Hepatic stellate cell (primary cell): ENCODE results near the gene ELMO1.

Experiments
- DNase-seq: peaks from one replicate; pipeline ENCODE4 v3.0.0; 2011; ENCODE audit warnings: low spot score

The ELMO1 gene

DNA sequence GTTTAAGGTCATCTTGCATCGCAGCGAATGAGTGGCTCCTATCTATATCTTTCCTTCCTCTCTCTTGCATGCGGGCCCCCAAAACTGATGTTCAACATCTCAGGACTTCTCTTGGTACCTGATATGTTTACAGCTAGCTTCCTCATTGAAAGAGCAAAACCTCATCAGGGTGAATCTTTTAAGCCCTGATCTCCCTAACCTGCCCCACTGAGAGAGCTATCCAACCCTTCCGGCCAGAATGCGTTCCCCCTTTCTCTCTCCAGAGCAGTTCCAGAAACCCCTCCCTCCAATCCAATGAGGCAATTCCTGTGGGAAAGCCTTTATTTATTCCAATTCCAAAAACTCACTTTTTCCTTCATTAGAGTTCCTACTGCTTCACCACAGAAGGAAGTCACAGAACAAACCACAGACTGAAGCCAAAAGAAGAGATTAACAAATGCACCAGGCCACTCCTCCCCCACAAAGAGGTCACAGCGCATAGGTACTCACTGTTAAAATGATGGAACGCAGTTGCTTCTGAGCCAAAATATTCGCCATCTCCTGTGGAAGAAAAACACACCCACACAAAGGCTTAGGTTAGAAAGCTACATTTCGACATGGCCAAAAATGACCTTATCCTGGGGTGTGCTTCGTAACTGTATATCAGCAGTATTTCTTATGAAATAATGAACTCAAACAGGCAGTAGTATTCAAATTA is 232.4 kb downstream of the ELMO1 start:
- no peak for DNase-seq

DNA sequence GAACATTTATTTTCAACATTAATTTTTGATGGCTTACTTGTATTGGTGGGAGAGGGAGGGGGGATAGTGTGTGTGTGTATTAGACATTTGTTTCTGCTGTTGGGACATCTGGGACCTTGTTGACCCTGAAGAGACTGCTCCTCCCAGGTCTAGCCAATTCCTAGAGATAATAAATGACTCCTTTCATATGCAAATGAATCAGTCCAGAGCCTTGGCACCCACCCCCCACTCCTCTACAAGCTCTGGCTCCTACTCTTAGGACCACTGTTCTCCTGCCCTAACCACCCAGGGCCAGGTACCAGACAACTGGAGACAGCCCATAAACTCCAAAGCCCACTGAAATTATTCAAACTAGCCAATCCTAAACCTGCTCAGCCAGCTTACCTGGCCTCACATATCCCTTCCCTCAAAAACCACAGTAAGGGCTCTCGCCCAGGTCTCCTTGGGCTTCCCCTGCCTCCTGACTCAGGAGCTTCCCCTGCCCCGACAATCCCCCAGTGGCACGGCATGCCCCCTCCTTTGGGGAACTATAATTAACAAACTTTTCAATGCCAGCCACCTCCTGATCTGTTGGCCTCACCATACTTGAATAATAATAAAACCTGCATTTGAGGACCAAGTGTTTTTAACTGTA is 233.3 kb downstream of the ELMO1 start:
- DNase-seq: no peak

DNA sequence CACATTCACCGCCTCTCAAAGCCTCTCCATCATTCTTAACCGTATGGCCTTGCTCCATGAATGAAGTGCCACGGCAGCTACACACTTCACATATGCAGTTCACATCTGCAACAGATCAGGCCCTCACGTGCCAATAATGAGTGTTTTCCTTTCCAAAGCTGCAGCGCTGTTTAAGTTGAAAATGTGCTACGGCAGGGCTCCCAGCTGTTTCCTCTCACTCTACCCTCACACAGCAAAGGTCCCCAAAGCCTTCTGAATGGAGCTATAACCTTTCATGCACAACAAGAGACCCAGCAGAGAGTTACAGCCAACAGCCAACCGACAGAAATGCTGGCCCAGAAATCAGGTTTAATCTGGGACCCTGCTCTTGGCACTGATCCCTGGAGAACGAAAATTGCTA is 236.1 kb downstream of the ELMO1 start:
- no peak for DNase-seq

DNA sequence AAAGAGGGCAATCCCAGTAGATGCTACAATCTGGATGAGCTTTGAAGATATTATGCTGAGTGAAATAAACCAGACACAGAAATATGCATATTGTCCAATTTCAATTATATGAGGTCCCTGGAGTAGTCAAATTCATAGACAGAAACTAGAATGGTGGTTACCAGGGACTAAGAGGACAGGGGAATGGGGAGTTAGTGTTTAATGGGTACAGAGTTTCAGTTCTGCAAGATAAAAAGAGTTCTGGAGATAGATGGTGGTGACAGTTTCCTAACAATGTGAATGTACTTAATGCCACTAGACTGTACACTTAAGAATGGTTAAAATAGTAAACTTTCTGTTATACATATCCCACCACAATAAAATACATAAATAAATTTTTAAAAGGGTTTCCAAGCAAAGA is 236.6 kb downstream of the ELMO1 start:
- no peak for DNase-seq

DNA sequence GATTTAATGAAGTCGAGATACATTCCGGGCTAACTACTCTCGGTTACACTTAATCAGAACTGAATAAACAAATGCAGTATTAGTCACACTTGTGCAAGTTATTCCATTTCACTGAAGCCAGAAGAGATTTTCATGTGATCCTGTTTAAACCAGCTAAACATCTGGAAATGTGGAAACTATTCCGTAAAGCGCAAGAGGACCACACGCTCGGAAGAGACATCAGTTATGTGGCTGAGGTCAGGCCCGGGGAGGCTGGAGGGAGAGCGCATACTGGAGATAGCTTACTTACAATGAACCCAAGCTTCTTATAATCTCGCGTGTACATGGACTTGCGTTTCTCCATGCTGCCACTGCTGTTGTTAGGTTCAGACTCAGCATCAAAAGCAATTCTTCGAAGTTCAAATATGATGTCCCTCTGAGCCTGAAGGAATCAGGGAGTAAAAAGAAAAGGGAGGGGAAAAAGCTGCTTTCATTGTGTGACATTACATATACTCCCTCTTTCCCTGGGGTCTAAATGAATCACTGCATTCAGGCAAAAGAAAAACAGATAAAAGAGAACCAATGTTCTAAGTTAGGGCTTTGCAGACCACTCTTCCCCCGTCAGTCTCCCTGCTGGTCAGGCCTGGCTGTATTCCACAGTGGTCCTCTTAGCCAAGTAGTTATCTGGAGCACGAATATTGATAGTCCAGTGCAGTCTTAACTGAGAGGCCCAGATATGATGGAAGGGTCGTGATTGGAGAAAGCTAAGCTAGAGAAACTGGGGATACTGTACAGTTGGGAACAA is 237.4 kb downstream of the ELMO1 start:
- DNase-seq: no peak

DNA sequence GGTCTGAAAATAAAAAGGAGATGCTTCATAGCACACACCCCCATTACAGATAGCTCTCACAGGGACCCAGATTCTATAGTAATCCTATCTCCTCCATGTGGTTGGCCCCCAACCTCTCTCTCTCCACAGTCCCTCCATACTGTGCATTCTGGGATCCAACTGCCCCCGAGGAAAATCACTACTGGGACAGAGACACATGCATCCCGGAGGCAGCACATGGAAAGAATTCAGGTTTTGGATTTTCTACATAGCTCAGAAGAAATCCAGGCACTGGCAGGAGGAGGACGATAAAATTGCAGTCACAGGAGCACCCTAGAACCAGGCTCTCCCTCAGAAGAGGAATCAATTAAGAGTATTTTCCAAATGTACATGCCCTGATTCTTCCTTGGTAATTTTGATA is 239.5 kb downstream of the ELMO1 start:
- no peak for DNase-seq

DNA sequence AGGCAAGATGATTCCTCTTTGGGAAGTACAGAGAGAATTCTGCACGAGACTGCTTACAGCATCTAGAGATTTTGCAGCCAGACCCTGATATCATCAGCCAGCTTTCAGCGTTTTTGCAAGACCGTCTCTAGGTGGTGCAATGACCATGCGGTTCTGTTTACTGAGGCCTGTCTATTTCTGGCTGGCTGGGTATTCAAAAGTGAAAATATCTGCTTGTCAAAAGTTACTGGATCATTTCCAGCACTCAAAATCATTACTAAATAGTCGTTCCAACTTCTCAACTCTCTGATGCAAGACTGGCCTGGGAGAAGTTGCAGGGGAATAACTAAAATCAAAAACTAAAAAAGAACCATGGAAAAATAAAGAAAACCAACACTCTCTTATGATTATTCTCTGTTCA is 240.1 kb downstream of the ELMO1 start:
- DNase-seq: peak; percentile 24

DNA sequence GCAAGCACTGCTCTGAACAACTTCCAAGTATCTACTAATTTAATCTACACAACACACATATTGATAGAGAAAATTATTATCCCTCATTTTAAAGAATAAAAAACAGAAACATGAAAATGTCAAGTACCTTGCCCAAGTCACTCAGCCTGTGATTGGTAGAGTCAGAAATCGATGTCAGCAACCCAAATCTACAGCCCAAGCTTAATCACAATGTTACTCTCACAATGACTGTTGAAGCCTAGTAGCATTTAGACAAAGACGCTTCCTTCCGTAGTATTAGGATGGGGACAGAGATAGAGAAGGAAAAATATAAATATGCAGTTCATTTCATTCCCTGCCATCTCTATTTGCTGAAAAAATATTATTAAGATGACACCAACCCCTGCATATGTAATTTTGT is 242.5 kb downstream of the ELMO1 start:
- no peak for DNase-seq

DNA sequence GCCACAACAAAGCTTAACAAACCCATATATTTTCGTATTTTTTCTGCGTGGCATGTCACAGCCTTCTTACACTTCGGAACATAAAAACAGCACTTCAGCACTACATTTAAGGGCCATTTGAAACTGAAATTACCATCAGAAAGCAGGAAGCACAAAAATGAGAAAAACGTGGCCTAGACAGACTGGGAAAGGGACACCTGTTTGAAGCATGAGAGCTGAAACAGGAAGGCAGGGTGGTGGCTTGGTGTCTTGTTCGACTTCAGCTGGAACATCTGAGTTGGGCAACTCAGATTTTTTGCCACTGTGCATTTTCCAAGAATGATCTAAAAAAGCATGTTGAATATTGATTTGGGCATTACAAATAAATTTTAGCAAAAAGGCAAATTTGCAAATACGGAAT is 243.2 kb downstream of the ELMO1 start:
- DNase-seq: no peak

DNA sequence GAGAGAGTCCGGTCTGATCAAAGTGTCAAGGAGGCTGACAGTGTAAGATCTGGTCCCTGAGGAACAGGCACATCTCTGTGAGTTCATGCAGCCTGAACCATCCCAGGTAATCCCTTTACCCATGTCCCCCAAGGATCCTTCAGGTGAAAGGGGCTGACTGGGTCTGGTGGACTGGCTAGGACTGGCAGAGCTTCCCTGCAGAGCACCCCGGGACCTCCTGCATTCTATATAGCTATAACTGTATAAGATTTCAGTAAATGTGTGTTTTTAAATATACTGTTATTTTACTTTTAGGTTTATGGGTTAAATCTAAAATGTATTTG is 246.8 kb downstream of the ELMO1 start:
- DNase-seq: no peak

DNA sequence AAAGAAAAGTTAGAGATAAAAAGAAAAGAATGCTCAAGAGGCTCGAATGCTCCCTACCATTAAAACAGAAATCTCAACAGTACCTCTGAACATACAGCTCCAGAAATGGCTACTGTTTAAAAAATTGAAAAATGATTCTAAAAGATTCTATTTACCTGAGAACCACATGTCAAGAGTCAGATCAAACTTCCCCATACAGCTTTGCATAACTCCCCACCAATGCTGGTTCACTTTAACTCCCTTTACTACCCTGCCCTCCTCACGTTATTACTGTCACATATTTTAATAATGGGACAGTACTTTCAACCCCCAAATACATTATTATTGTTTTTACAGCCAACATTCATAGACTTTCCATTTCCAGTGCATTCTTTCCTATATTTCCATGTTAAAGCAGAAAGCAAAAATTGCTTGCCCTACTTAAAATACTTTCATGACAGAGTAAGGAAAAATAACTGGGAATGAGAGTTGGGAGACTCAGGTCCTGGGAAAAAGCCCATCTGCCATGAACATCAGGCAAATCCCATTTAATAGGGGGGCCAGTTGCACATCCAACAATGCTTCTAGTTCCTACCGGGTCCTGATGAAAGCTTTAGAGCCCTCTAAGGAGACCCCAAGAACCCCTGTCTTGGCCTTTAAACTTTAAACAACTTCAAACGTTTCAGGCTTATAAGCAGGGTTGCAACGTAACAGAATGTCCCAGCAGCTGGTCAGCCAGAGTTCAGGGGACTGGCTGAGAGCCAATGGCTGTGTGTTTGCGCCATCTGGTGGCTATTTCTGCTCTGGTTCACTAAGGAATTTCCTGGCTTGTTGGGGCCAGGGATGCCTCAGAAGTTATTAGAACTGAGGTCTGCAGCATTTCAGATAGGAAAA is 247.4 kb downstream of the ELMO1 start:
- peak; percentile 70 for DNase-seq

DNA sequence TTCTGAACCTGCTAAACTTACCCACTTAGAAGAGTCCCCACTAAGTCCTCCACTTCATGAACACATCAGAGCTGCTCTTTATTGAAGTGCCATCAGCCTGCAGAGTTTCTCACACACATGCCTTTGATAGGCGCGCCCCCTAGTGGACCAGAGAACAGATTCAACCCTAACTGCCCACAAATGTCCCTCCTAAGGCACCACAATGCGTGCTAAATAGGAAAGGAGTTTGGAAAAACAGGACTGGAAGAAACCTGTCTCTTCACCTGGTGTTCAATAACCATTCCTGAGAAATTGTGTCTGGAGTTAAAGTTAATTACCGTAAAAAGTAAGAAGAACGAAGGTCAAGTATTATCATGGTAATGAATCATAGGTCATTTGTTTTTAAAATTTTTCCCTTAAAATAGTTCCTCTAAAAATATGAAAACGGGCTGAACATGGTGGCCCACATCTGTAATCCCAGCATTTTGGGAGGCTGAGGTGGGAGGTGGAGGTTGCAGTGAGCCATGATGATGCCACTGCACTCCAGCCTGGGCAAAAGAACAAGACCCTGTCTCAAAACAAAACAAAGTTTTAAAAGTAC is 249.7 kb downstream of the ELMO1 start:
- DNase-seq: peak; percentile 57

DNA sequence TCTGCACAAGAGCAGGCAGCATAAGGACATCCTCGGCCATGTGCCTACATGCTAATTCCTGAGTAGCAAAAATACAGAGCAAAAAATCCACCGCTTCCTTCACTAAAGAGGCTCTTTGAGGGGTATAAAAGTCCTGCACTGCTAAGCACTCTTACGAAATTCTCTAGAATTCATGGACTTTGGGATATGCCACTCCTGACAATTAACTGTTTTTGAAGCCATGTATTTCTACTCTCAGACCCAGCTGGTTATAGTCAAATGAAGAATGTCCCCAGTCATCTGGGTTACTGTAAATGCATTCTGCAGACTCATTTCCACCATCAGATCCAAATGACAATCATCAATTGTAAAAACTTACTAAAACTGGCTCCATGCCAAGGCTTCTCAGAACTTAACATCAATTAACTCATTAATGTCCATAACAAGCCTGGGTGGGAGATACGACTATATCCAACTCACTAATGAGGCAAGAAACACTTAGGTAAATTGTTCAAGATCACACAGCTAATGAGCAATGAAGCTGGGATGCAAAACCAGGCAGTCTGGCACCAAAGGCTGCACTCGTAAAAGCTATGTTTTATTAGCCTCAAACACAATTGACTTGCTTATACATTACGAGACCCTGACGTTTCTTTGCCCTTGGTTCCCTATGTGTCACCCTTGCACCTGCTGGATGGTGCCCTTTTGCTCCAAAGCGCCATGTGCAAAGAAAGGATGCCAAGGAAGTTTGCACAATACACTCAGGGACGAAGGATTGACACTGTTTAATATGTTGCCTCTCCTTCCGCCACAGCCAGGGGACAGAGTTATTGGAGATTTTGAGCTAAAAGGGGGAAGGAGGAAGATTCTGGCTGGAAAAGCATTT is 250.4 kb downstream of the ELMO1 start:
- DNase-seq: no peak

DNA sequence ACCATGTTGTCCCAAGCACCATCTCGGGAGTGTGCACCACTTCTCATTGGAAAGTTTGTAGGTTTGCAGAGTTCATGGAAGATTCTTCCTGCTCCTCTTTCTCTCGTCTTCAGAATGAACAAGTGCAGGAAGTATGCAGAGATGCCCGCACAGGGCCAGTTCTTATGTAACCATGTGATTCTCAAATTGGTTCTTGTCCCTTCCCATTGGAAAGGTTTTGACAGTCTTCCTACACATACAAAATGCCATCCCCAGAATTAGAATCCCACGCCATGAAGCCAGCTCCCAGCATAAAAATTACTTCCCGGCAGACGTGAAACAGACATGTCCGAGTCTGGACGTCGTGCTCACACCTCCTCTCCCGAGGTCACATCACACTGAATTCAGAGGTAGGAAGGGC is 251.6 kb downstream of the ELMO1 start:
- no peak for DNase-seq

DNA sequence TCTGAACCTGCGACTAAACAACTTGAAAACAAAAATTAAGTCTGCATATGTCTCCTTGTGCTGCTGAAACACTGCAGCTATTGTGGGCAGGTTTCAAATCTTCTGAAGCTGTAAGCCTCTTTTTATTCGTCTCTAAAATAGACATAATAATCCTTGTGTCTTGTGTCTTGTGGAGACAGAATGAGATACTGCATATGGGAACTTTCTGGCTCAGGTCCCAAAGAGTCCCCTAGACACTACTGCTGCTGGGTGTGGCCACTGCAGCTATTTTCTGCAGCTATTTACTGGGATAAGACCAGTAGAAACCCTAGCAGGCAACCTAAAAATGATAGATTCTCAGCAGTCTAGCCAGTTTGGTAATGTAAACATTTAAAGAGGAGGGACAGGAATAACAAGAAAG is 252.0 kb downstream of the ELMO1 start:
- DNase-seq: no peak

DNA sequence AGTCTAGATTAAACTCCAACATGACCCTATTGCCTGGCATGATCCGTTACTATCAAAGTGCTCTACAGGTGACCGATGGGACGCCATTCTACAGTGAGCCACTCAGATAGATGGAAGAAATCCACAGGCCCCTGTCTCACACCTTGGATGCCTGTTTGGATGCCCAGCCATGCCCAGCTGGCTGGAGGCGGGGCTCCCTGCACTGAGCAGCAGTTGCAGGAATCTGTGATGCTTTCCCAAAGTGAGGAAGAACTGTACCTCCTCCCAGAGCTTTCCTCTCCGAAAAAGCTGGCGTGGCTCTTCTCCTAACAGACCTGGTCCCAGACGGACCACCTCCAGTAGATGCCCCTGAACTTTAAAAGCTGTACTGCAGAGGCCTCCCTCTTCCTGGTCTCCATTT is 253.3 kb downstream of the ELMO1 start:
- no peak for DNase-seq

DNA sequence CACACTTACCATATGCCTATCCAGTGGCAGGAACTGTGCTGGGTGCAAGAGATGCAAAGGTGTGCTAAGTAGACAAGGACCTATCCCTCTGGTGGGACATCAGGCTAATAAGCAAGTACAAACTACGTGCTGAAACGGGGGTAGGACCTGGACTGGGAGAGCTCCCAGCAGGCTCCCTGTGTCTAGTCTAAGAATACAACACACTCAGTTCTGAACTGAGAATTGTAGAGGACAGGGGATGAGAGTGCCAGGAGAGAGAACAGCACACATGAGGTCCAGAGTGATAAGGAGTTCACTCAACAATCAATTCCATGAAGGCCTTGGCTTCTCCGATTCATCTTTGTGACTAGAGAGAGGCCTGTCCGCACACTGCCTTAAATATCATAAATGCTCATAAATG is 253.7 kb downstream of the ELMO1 start:
- DNase-seq: no peak

DNA sequence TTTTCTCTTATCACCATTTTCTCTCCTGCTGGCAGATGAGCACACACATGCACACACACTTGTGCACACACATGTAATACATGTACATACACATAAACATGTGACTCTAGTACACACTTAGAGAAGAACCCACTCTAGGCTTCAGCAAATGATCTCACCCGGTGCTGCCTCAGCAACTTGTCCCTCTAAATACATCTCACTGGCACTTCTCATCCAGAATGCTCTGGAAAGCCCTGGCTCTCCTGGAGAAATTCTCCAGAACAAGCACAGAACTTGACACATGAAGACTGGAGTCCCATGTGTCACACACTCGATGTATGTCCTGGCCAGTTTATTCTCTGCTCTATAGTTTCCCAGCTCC is 254.9 kb downstream of the ELMO1 start:
- DNase-seq: peak; percentile 9

DNA sequence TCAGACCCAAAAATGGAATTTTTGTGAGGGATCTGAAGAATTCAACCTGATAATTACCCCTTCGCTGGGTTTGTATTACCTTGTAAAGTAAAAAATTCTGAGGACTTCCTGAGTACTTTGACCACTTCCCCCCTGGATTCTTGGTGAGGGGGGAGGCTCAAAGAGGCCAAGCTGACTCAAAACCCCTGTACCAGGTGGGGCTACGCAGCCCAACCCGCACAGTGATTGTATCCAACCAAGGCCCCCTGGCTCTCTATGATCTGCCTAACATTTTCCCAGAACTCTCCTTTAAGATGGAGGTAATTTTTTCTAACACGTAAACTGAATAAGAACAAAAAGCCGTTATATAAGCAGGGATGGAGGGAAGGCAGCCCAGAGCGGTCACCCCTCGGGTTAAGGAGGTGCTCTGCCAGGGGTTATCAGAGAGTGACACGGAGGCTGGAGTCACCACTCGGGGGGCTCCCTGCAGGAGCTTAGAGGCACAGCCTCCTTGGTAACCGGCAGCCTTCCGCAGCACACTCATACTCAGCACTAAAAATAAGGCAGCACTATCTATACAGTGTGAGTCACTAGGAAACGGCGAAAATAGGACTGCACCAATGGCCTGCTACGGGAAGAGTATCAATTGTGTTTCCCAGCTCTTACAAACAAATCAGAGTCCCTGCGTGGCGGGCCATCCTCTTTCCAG is 255.4 kb downstream of the ELMO1 start:
- peak; percentile 51 for DNase-seq

DNA sequence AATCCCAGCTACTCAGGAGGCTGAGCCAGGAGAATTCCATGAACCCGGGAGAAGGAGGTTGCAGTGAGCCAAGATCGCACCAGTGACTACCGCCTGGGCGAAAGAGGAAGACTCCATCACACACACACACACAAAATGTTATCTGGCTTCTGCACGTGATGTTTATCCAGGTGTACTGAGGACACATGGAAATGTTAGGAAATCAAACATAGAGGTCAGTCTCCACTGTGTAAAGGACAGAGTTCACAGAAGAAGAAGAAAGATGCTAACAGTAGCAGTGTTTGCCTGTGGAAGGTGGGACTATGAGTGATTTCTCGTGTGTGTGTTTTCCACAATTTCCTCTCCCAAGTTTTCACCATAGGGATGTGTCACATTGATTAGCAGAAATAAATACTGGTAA is 256.9 kb downstream of the ELMO1 start:
- no peak for DNase-seq

DNA sequence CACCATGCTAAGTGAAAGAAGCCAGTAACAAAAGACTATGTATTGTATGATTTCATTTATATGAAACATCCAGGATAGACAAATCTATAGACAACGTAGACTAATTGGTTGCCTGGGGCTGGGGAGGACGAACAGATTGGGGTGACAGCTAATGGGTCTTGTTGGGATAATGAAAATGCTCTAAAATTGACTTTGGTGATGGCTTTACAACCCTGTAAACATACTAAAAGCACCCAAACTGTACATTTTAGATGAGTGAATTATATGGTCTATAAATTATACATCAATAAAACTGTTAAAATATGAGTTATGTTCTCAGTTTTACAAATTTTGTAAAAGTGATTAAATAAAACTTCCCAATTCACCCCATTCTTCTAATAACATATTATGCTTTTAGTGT is 261.5 kb downstream of the ELMO1 start:
- DNase-seq: no peak
